IMR-90 (cell line): ENCODE data around the gene DGKB. TPM values are rescaled to one million over a fixed set of nuclear protein-coding genes. Genes with fewer than 3 reads are reported as not detected.

Experiments used
- ATAC-seq: fragments of 200-7000 bp; cut with Tn5 transposase; 2 replicates; pipeline ENCODE4 v1.9.1; 2020; ENCODE audit warnings: low read depth, mild to moderate bottlenecking, moderate library complexity
- BruUV-seq: library from RNA; stranded (reverse); fragments of 400-500 nt; replicated peaks from 2 replicates; lab custom pipeline; 2021; lab: Mats Ljungman, UMichigan
- CTCF ChIA-PET: fragments of 300-600 bp; formaldehyde crosslinking; extraction: SDS; loops from one replicate; lab custom pipeline; 2021; ENCODE audit warnings: antibody characterized with exemption; lab: Yijun Ruan, JAX
- POLR2A ChIA-PET: fragments of 300-600 bp; sonication (Branson Sonifier 250); formaldehyde crosslinking; loops from one replicate; lab custom pipeline; 2022; ENCODE audit warnings: antibody characterized with exemption; ENCODE audit not compliant: unreplicated experiment; lab: Charles Lee
- DNase-seq: peaks from one replicate; pipeline ENCODE4 v3.0.0; 2013
- H2AFZ ChIP-seq: replicated peaks from 2 replicates; pipeline ENCODE3; 2013; ENCODE audit warnings: low read length, mild to moderate bottlenecking; ENCODE audit not compliant: poor library complexity
- H2AK5ac ChIP-seq: 2 replicates; pipeline ENCODE4 v1.6.1; 2013; ENCODE audit warnings: low read depth, low read length, inconsistent platforms
- H2AK9ac ChIP-seq: replicated peaks from 2 replicates; pipeline ENCODE3; 2013; ENCODE audit warnings: mild to moderate bottlenecking, low read depth, low read length, moderate library complexity; ENCODE audit not compliant: poor library complexity
- H2BK120ac ChIP-seq: 2 replicates; pipeline ENCODE4 v1.6.1; 2013; ENCODE audit warnings: low read depth, low read length, inconsistent platforms
- H2BK15ac ChIP-seq: 3 replicates; pipeline ENCODE4 v1.6.1; 2013; ENCODE audit warnings: low read depth, low read length, inconsistent platforms
- H2BK20ac ChIP-seq: 2 replicates; pipeline ENCODE4 v1.6.1; 2013; ENCODE audit warnings: low read depth, mild to moderate bottlenecking, inconsistent platforms, low read length, moderate library complexity
- H2BK5ac ChIP-seq: 2 replicates; pipeline ENCODE4 v1.6.1; 2013; ENCODE audit warnings: mild to moderate bottlenecking, low read depth, low read length, inconsistent platforms; ENCODE audit not compliant: poor library complexity, severe bottlenecking
- H3K14ac ChIP-seq: replicated peaks from 2 replicates; pipeline ENCODE4 v1.6.1; 2013; ENCODE audit warnings: low read depth, low read length, inconsistent platforms
- H3K18ac ChIP-seq: 2 replicates; pipeline ENCODE4 v1.6.1; 2013; ENCODE audit warnings: low read depth, low read length, control low read depth
- H3K23ac ChIP-seq: 2 replicates; pipeline ENCODE4 v1.6.1; 2013; ENCODE audit warnings: low read depth, low read length, inconsistent platforms
- H3K27ac ChIP-seq: 2 replicates; pipeline ENCODE4 v1.5.1; 2013; ENCODE audit warnings: mild to moderate bottlenecking, control low read depth, low read length; ENCODE audit not compliant: insufficient read depth
- H3K27me3 ChIP-seq: 2 replicates; pipeline ENCODE4 v1.6.1; 2013; ENCODE audit warnings: low read length; ENCODE audit not compliant: control insufficient read depth, insufficient read depth
- H3K36me3 ChIP-seq: 2 replicates; pipeline ENCODE4 v1.6.1; 2013; ENCODE audit warnings: low read length, mixed read lengths; ENCODE audit not compliant: control insufficient read depth, insufficient read depth
- H3K4ac ChIP-seq: 2 replicates; pipeline ENCODE4 v1.6.1; 2013; ENCODE audit warnings: low read depth, low read length, inconsistent platforms
- H3K4me1 ChIP-seq: 2 replicates; pipeline ENCODE4 v1.6.1; 2013; ENCODE audit warnings: low read length, mixed read lengths; ENCODE audit not compliant: control insufficient read depth, insufficient read depth
- H3K4me2 ChIP-seq: 2 replicates; pipeline ENCODE4 v1.6.1; 2013; ENCODE audit warnings: low read depth, mild to moderate bottlenecking, control low read depth, low read length, moderate library complexity
- H3K4me3 ChIP-seq: 2 replicates; pipeline ENCODE4 v1.5.1; 2013; ENCODE audit warnings: low read depth, mild to moderate bottlenecking, control low read depth, low read length, moderate library complexity; ENCODE audit not compliant: insufficient read depth
- H3K56ac ChIP-seq: 2 replicates; pipeline ENCODE4 v1.6.1; 2013; ENCODE audit warnings: low read length, inconsistent platforms; ENCODE audit not compliant: insufficient read depth; ENCODE audit errors: extremely low read depth
- H3K79me1 ChIP-seq, 2 experiments: 2 replicates each; pipeline ENCODE4 v1.6.1; 2013; ENCODE audit warnings: low read length in 2 of 2, inconsistent platforms in 1 of 2, low read depth in 1 of 2
- H3K9ac ChIP-seq: 2 replicates; pipeline ENCODE4 v1.6.1; 2013; ENCODE audit warnings: low read depth, low read length, control low read depth
- H3K9me1 ChIP-seq: 2 replicates; pipeline ENCODE4 v1.6.1; 2013; ENCODE audit warnings: low read length, inconsistent platforms; ENCODE audit not compliant: insufficient read depth
- H3K9me3 ChIP-seq: 2 replicates; pipeline ENCODE4 v1.6.1; 2013; ENCODE audit warnings: low read length; ENCODE audit not compliant: control insufficient read depth, insufficient read depth
- H4K20me1 ChIP-seq: 2 replicates; pipeline ENCODE4 v1.6.1; 2013; ENCODE audit warnings: low read length, inconsistent platforms; ENCODE audit not compliant: insufficient read depth
- H4K5ac ChIP-seq: 2 replicates; pipeline ENCODE4 v1.6.1; 2013; ENCODE audit warnings: mild to moderate bottlenecking, low read depth, low read length, control low read depth
- H4K8ac ChIP-seq, 2 experiments: 2 replicates each; pipeline ENCODE4 v1.6.1; 2013; ENCODE audit warnings: low read depth in 2 of 2, low read length in 2 of 2, control low read depth in 1 of 2, inconsistent platforms in 1 of 2
- H4K91ac ChIP-seq: 2 replicates; pipeline ENCODE4 v1.6.1; 2013; ENCODE audit warnings: low read depth, low read length, inconsistent platforms; ENCODE audit not compliant: insufficient read depth
- BHLHE40 ChIP-seq: fragments of 150-350 bp; IDR thresholded peaks from 2 replicates; pipeline ENCODE4 v1.6.1; 2016; ENCODE audit warnings: mild to moderate bottlenecking, low read depth, low read length
- CEBPB ChIP-seq: IDR thresholded peaks from 2 replicates; pipeline ENCODE4 v1.6.1; 2012; ENCODE audit warnings: low read depth, low read length, improper control_type of control experiment
- CHD1 ChIP-seq: IDR thresholded peaks from 2 replicates; pipeline ENCODE4 v1.6.1; 2012; ENCODE audit warnings: low read depth, low read length, improper control_type of control experiment
- CTCF ChIP-seq: conservative IDR thresholded peaks from 2 replicates; pipeline ENCODE4 v1.5.1; 2012; ENCODE audit warnings: mild to moderate bottlenecking, low read depth, low read length, improper control_type of control experiment
- ELK1 ChIP-seq: fragments of 150-350 bp; IDR thresholded peaks from 2 replicates; pipeline ENCODE4 v1.6.1; 2016; ENCODE audit warnings: low read depth, mild to moderate bottlenecking, low read length, moderate library complexity, borderline replicate concordance
- FOS ChIP-seq: fragments of 150-350 bp; IDR thresholded peaks from 2 replicates; pipeline ENCODE4 v1.6.1; 2016; ENCODE audit warnings: low read depth, low read length
- MAFK ChIP-seq: IDR thresholded peaks from 2 replicates; pipeline ENCODE4 v1.6.1; 2012; ENCODE audit warnings: low read depth, low read length, improper control_type of control experiment
- MAZ ChIP-seq: IDR thresholded peaks from 2 replicates; pipeline ENCODE4 v1.6.1; 2012; ENCODE audit warnings: low read depth, mild to moderate bottlenecking, low read length, improper control_type of control experiment, moderate library complexity, borderline replicate concordance
- MXI1 ChIP-seq: IDR thresholded peaks from 2 replicates; pipeline ENCODE4 v1.6.1; 2012; ENCODE audit warnings: low read depth, mild to moderate bottlenecking, low read length, moderate library complexity, borderline replicate concordance
- NFE2L2 ChIP-seq: fragments of 150-350 bp; IDR thresholded peaks from 2 replicates; pipeline ENCODE4 v1.6.1; 2016; ENCODE audit warnings: low read depth, mild to moderate bottlenecking, low read length
- POLR2A ChIP-seq: IDR thresholded peaks from 2 replicates; pipeline ENCODE4 v1.6.1; 2012; ENCODE audit warnings: mild to moderate bottlenecking, low read depth, low read length
- RCOR1 ChIP-seq: IDR thresholded peaks from 2 replicates; pipeline ENCODE4 v1.6.1; 2012; ENCODE audit warnings: mild to moderate bottlenecking, low read length, improper control_type of control experiment; ENCODE audit not compliant: insufficient replicate concordance
- RFX5 ChIP-seq: IDR thresholded peaks from 2 replicates; pipeline ENCODE4 v1.8.0; 2012; ENCODE audit warnings: low read depth, mild to moderate bottlenecking, low read length, moderate library complexity
- dilution Hi-C: fragments of 300-500 bp; cut with HindIII; formaldehyde crosslinking; loops from one replicate; pipeline ENCODE4 v1.14.3; 2018; ENCODE audit warnings: low sequenced_read_pairs; ENCODE audit not compliant: unreplicated experiment
- in situ Hi-C: fragments of 300-500 bp; cut with MboI; formaldehyde crosslinking; loops from 3 replicates; pipeline ENCODE4 v1.14.3; 2019; ENCODE audit warnings: low sequenced_read_pairs, inconsistent platforms, mixed read lengths
- intact Hi-C: fragments of 100-400 bp; cut with micrococcal nuclease; formaldehyde crosslinking; loops from 2 replicates; pipeline ENCODE4 v1.10.0; 2022
- polyA plus RNA-seq, 3 experiments: library from polyadenylated mRNA; depleted of rRNA; stranded (reverse); fragments of >200 nt; gene quantifications; 2 replicates each; pipeline ENCODE4 v1.2.3, GENCODE V29; 2012; ENCODE audit warnings: low replicate concordance in 1 of 3
- total RNA-seq: library from RNA; depleted of rRNA; stranded (reverse); fragments of >200 nt; gene quantifications from 2 replicates; pipeline ENCODE4 v1.2.3, GENCODE V29; 2012

DGKB gene
- total and polyA plus RNA-seq, 2 of the 4 experiments (the other 2 are of a cell fraction) = not detected

GRCh38 chr7:14260011-14260410 is 642.5 kb downstream of the DGKB start:
- Histone ChIP-seq H3K27me3 (no peaks in the 10 kb centered on the region), H3K36me3 (no peaks in the 10 kb centered on the region), H3K9me1 (no peaks in the 10 kb centered on the region), H4K8ac (no peak overlapping the region), H3K56ac (no peak overlapping the region), H3K18ac (no peak overlapping the region), H3K4ac (no peak overlapping the region), H3K4me1 (no peaks in the 10 kb centered on the region), H3K9ac (no peak overlapping the region), H3K4me2 (no peak overlapping the region), H2BK5ac (no peak overlapping the region), H3K27ac (no peak overlapping the region), H3K4me3 (no peak overlapping the region), H2AK5ac (no peak overlapping the region), H2AFZ (no peak overlapping the region), H2AK9ac (no peak overlapping the region), H4K91ac (no peak overlapping the region), H4K5ac (no peak overlapping the region), H3K23ac (no peak overlapping the region), H3K14ac (no peak overlapping the region), H4K20me1 (no peaks in the 10 kb centered on the region), H2BK20ac (no peak overlapping the region), H2BK120ac (no peak overlapping the region), H2BK15ac (no peak overlapping the region), H3K79me1 (no peaks in the 10 kb centered on the region), H3K9me3 (no peaks in the 10 kb centered on the region)
- ChIA-PET CTCF (interaction anchor here (1.0 kb wide), 1 partner anchor 13 kb away, joined by 3 read pairs; no protein-coding TSS in a partner anchor), POLR2A (no interaction called here)
- DNase-seq (no peak), ATAC-seq (no peak)
- in situ Hi-C loops = no loop called here
- no TSS peak for BruUV-seq
- TF ChIP-seq NFE2L2 (no peak), FOS (no peak), CEBPB (no peak), RFX5 (no peak), POLR2A (no peak), MAZ (no peak), ELK1 (no peak), BHLHE40 (no peak), CTCF (no peak), MAFK (no peak), CHD1 (no peak), MXI1 (no peak), RCOR1 (no peak)
- intact Hi-C loops = no loop called here
- dilution Hi-C loops = no loop called here
